Neural cell (in vitro differentiated cells): ENCODE results near the gene CEP350. TPM values are rescaled to one million over a fixed set of nuclear protein-coding genes. Genes with fewer than 3 reads are reported as not detected.

Experiments
- H2AFZ ChIP-seq: fragments of 200-600, 300-800 bp; sonication (generic), shearing (Covaris generic); 2 replicates; pipeline ENCODE4 v1.6.0; 2014; ENCODE audit warnings: low read depth, mild to moderate bottlenecking, antibody characterized with exemption, low read length, moderate library complexity
- H3F3A ChIP-seq: fragments of 200-600 bp; shearing (Covaris generic); 2 replicates; pipeline ENCODE4 v1.6.1; 2016; ENCODE audit warnings: mild to moderate bottlenecking, moderate library complexity, mixed read lengths, antibody characterized with exemption, low read length; ENCODE audit not compliant: insufficient read depth, poor library complexity, severe bottlenecking
- H3K27ac ChIP-seq: fragments of 200-600, 300-800 bp; sonication (generic), shearing (Covaris generic); 2 replicates; pipeline ENCODE4 v1.5.1; 2014; ENCODE audit warnings: mild to moderate bottlenecking, low read length, moderate library complexity
- H3K27me3 ChIP-seq: fragments of 300-800, 200-600 bp; sonication (generic), shearing (Covaris generic); 2 replicates; pipeline ENCODE4 v1.6.0; 2014; ENCODE audit warnings: mild to moderate bottlenecking, low read depth, low read length, moderate library complexity; ENCODE audit not compliant: insufficient read depth
- H3K36me3 ChIP-seq: fragments of 300-800, 200-600 bp; sonication (generic), shearing (Covaris generic); 2 replicates; pipeline ENCODE4 v1.5.1; 2014; ENCODE audit warnings: mild to moderate bottlenecking, antibody characterized with exemption, low read length, moderate library complexity; ENCODE audit not compliant: insufficient read depth
- H3K4me2 ChIP-seq: fragments of 300-800, 200-600 bp; sonication (generic), shearing (Covaris generic); 2 replicates; pipeline ENCODE4 v1.6.0; 2014; ENCODE audit warnings: mild to moderate bottlenecking, low read length
- H3K4me3 ChIP-seq: fragments of 300-800, 200-600 bp; sonication (generic), shearing (Covaris generic); 2 replicates; pipeline ENCODE4 v1.5.1; 2014; ENCODE audit warnings: mild to moderate bottlenecking, low read length, moderate library complexity
- H3K79me2 ChIP-seq: fragments of 200-600 bp; shearing (Covaris generic); replicated peaks from 2 replicates; pipeline ENCODE4 v1.6.0; 2014; ENCODE audit warnings: mild to moderate bottlenecking, low read length, moderate library complexity; ENCODE audit not compliant: insufficient read depth
- H3K9ac ChIP-seq: fragments of 300-800, 200-600 bp; sonication (generic), shearing (Covaris generic); 2 replicates; pipeline ENCODE4 v1.6.1; 2016; ENCODE audit warnings: mild to moderate bottlenecking, low read length, mixed read lengths
- H3K9me2 ChIP-seq: fragments of 200-600 bp; shearing (Covaris generic); 2 replicates; pipeline ENCODE4 v1.6.1; 2016; ENCODE audit warnings: mild to moderate bottlenecking, low read length, mixed read lengths; ENCODE audit not compliant: insufficient read depth
- H3K9me3 ChIP-seq: fragments of 200-600, 300-800 bp; sonication (generic), shearing (Covaris generic); 2 replicates; pipeline ENCODE4 v1.6.1; 2016; ENCODE audit warnings: mild to moderate bottlenecking, mixed run types, low read length, moderate library complexity, mixed read lengths
- H4K20me1 ChIP-seq: fragments of 200-600 bp; shearing (Covaris generic); 2 replicates; pipeline ENCODE4 v1.6.1; 2016; ENCODE audit warnings: mild to moderate bottlenecking, mixed run types; ENCODE audit not compliant: insufficient read depth
- EP300 ChIP-seq: fragments of 450-650 bp; conservative IDR thresholded peaks from 2 replicates; pipeline ENCODE4 v1.6.1; 2014; ENCODE audit warnings: antibody characterized with exemption, mild to moderate bottlenecking, moderate library complexity; ENCODE audit not compliant: poor library complexity, severe bottlenecking
- EZH2 ChIP-seq: fragments of 200-600, 300-800 bp; shearing (Covaris generic), sonication (generic); IDR thresholded peaks from 2 replicates; pipeline ENCODE4 v1.6.1; 2014; ENCODE audit warnings: antibody characterized with exemption, low read length, borderline replicate concordance, mild to moderate bottlenecking; ENCODE audit not compliant: insufficient read depth, poor library complexity, severe bottlenecking
- MXI1 ChIP-seq: fragments of 450-650 bp; conservative IDR thresholded peaks from 2 replicates; pipeline ENCODE4 v1.6.1; 2014; ENCODE audit warnings: antibody characterized with exemption, mild to moderate bottlenecking; ENCODE audit not compliant: poor library complexity, severe bottlenecking
- POLR2AphosphoS5 ChIP-seq: IDR thresholded peaks from 2 replicates; pipeline ENCODE4 v1.6.1; 2012
- RAD21 ChIP-seq: fragments of 450-650 bp; conservative IDR thresholded peaks from 2 replicates; pipeline ENCODE4 v1.6.1; 2014; ENCODE audit warnings: antibody characterized with exemption, mild to moderate bottlenecking, moderate library complexity
- SMC3 ChIP-seq: fragments of 450-650 bp; conservative IDR thresholded peaks from 2 replicates; pipeline ENCODE4 v1.6.1; 2014; ENCODE audit warnings: antibody characterized with exemption, mild to moderate bottlenecking, moderate library complexity; ENCODE audit not compliant: poor library complexity
- TAF1 ChIP-seq: IDR thresholded peaks from 2 replicates; pipeline ENCODE4 v1.6.1; 2012; ENCODE audit warnings: low read depth
- polyA plus RNA-seq: library from polyadenylated mRNA; depleted of rRNA; stranded (reverse); fragments of >200 nt; gene quantifications from 2 replicates; pipeline ENCODE4 v1.2.3, GENCODE V29; 2014
- TF ChIP-seq, protein P1 (sequence below): fragments of 450-650 bp; IDR thresholded peaks from 2 replicates; pipeline ENCODE4 v1.5.1; 2014; ENCODE audit warnings: antibody characterized with exemption, mild to moderate bottlenecking, moderate library complexity; ENCODE audit not compliant: poor library complexity, severe bottlenecking
- TF ChIP-seq, protein P2 (sequence below): IDR thresholded peaks from 2 replicates; pipeline ENCODE4 v1.6.1; 2012; ENCODE audit warnings: borderline replicate concordance

The CEP350 gene
- polyA plus RNA-seq, 1 donor from 2014 or later = 28.1 TPM

DNA sequence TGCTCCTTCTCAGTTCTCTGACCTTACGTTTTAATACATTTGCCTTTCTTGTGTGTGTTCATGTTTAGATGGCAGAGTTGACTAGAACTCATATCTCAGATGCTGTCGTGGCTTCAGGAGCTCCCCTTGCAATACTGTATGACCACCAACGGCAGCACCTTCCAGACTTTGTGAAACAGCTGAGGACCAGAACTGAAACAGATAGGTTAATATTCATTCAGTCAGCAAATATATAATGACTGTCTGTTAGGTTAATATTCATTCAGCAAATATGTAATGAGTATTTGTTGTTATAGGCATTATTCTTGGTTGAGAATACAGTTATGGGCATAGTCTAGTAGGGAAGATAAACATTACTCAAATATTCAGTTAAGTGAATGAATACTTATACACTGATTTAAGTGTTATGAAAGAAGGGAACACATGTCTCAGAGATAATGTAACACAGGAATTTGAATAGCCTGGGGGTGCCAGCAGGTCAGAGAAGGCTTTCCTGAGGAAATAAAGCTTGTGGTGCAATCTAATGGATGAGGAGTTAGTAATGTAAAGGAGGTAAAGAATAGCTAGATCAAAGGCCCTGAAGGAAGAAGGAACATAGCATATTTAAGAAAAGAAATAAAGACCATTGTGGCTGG lies 88.5 kb downstream of the CEP350 start:
- no peak overlapping the region for H3K27ac ChIP-seq
- TF ChIP-seq SMC3 = no peak
- TF ChIP-seq EP300 = no peak
- no peak for TF ChIP-seq RAD21
- no peak for TF ChIP-seq EZH2
- TF ChIP-seq, protein P1, sequence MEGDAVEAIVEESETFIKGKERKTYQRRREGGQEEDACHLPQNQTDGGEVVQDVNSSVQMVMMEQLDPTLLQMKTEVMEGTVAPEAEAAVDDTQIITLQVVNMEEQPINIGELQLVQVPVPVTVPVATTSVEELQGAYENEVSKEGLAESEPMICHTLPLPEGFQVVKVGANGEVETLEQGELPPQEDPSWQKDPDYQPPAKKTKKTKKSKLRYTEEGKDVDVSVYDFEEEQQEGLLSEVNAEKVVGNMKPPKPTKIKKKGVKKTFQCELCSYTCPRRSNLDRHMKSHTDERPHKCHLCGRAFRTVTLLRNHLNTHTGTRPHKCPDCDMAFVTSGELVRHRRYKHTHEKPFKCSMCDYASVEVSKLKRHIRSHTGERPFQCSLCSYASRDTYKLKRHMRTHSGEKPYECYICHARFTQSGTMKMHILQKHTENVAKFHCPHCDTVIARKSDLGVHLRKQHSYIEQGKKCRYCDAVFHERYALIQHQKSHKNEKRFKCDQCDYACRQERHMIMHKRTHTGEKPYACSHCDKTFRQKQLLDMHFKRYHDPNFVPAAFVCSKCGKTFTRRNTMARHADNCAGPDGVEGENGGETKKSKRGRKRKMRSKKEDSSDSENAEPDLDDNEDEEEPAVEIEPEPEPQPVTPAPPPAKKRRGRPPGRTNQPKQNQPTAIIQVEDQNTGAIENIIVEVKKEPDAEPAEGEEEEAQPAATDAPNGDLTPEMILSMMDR = no peak
- no peak for TF ChIP-seq TAF1
- TF ChIP-seq MXI1 = no peak
- TF ChIP-seq POLR2AphosphoS5 = no peak
- TF ChIP-seq, protein P2, sequence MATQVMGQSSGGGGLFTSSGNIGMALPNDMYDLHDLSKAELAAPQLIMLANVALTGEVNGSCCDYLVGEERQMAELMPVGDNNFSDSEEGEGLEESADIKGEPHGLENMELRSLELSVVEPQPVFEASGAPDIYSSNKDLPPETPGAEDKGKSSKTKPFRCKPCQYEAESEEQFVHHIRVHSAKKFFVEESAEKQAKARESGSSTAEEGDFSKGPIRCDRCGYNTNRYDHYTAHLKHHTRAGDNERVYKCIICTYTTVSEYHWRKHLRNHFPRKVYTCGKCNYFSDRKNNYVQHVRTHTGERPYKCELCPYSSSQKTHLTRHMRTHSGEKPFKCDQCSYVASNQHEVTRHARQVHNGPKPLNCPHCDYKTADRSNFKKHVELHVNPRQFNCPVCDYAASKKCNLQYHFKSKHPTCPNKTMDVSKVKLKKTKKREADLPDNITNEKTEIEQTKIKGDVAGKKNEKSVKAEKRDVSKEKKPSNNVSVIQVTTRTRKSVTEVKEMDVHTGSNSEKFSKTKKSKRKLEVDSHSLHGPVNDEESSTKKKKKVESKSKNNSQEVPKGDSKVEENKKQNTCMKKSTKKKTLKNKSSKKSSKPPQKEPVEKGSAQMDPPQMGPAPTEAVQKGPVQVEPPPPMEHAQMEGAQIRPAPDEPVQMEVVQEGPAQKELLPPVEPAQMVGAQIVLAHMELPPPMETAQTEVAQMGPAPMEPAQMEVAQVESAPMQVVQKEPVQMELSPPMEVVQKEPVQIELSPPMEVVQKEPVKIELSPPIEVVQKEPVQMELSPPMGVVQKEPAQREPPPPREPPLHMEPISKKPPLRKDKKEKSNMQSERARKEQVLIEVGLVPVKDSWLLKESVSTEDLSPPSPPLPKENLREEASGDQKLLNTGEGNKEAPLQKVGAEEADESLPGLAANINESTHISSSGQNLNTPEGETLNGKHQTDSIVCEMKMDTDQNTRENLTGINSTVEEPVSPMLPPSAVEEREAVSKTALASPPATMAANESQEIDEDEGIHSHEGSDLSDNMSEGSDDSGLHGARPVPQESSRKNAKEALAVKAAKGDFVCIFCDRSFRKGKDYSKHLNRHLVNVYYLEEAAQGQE = no peak
- no peaks in the 10 kb centered on the region for H3K9me2 ChIP-seq
- H3F3A ChIP-seq = no peaks in the 10 kb centered on the region
- H3K9me3 ChIP-seq = no peaks in the 10 kb centered on the region
- H3K9ac ChIP-seq = no peak overlapping the region
- H3K4me2 ChIP-seq = no peak overlapping the region
- H4K20me1 ChIP-seq = no peaks in the 10 kb centered on the region
- no peak overlapping the region for H3K4me3 ChIP-seq
- no peaks in the 10 kb centered on the region for H3K79me2 ChIP-seq
- no peaks in the 10 kb centered on the region for H3K27me3 ChIP-seq
- no peak overlapping the region for H2AFZ ChIP-seq
- H3K36me3 ChIP-seq = peaks cover 9% of the 10 kb centered on the region

DNA sequence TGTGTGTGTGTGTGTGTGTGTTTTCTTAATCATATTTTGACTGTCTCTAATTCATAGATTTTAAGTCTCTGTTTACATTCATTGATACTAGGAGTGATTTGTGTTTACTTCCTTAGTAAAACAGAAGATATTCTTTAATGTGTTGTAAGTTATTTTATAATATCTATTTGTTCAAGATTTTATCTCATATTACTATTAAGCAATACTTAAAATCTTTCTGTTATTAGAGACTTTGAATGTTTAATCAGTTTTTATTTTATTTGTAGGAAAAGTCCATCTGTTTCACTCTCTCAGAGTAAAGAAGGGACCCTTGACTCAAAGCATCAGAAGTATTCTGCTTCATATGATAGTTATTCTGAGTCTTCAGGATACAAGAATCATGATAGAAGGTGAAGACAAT lies 89.2 kb downstream of the CEP350 start:
- no peaks in the 10 kb centered on the region for H3K9me3 ChIP-seq
- TF ChIP-seq SMC3 (no peak), RAD21 (no peak), EZH2 (no peak), EP300 (no peak), POLR2AphosphoS5 (no peak), MXI1 (no peak), TAF1 (no peak)
- TF ChIP-seq, protein P2 = no peak
- TF ChIP-seq, protein P1 = no peak

More for the DNA sequence above, 89.2 kb downstream of the CEP350 start:
- Histone ChIP-seq H3K4me3 (no peak overlapping the region), H3K36me3 (peaks cover 9% of the 10 kb centered on the region), H3K27me3 (no peaks in the 10 kb centered on the region), H3K9ac (no peak overlapping the region), H3K79me2 (no peaks in the 10 kb centered on the region), H3K9me2 (no peaks in the 10 kb centered on the region), H3F3A (no peaks in the 10 kb centered on the region), H3K4me2 (no peak overlapping the region), H2AFZ (no peak overlapping the region), H3K27ac (no peak overlapping the region), H4K20me1 (no peaks in the 10 kb centered on the region)
